ENCODE data around the gene SPEF2.

Gene SPEF2

DNA sequence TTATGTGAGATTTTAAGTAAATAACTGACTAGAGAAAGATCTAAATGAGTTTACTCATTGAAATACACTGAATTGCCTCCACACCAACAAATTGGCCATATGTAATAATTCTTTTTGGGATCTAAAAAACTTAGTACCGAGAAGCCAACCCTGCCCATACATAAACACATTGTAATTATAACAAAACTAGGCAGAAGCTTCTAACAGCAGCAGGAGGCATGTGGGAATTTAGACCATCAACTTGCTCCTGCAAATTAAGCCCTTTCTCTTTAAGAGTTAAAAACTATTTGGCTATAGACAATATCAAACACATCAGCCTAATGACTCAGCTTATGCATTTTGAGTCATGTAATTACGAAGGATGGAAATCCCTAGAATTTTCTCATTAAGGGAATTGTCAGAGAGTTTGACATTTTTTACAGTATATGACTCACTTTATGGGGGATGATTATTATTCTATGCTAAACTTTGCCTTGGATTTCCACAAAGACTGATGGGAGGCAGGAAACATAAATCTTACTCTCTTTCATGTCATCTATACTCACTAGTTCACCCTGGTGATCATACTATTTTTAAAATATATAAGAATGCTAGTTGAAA is 240.0 kb downstream of the SPEF2 start:
- DNase-seq, result no peak

DNA sequence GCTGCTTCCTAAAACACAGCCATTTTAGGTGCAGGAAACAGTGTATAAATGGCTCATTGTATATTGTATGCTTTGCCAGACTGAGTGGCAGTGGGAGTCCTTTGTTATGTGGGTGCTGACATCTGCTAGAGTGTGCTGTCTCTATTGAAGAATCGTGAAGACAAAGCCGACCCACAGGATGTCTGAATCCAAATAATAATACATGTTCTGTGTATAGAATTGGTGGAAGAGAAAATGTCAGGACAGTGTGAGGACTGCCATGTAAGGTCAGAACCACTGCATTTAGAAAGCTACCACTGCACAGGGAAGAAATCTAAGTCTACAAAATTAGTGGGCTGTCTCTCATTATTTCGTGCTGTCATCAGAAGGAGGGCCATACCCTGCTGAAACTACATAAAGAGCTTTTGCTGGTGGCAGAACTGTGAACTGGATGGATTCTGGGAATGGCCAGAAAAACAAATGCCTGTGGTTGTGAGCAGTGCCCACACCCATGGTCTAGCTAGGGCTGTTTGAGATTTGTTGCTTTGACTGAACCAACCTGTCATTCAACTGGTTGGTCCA is 241.5 kb downstream of the SPEF2 start:
- DNase-seq, result peak; percentile 25

DNA sequence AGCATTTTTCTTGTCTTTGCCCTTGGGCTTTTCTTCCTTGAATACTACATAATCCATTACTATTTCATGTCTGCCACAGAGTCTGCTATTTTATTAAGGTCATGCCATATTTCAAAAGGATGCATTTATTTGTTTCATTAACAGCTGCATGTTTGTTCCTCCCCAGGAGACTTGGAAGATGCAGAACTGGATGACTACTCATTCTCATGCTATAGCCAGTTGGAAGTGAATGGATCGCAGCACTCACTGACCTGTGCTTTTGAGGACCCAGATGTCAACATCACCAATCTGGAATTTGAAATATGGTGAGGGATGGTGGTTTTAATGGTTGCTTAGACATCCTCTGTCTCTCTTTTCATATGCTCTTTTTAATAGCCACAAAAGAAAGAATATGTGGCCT is 243.0 kb downstream of the SPEF2 start:
- no peak for DNase-seq

DNA sequence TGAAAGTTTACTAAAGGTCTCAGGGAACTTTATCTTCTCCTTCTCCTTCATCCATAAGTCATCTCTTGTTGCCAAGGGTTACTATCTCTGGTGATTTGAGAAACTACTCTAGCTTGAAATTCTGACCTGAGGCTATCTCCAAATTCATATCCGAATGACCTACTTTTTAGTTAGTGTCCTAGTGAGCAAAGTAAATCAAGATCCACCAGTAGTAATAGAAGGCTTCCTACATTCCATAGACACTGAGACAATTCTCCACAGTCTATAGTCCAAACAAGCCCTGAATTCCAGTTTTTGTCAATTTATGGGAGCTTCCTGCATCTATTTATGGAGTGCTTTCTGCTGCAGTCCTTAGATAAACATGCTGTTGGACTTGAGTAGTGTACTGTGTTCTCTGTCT is 244.1 kb downstream of the SPEF2 start:
- DNase-seq, result no peak

DNA sequence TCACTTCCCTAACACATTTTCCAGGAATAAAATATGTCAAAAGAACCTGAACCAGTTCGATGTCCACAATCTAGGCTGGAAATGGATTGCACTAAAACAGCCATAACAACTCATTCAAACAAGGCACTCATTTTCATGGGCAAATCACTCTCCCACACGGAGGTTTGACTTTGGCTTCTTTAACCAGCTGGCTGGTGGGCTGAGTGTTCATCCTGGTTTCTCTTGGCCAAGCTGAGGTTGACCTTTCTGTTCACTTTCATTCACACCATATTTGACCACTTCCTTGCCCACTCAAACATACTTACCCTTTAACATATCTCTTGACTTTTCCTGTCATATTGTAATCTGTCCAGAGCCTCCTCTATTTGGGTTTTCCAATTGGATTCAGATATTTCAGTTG is 244.5 kb downstream of the SPEF2 start:
- DNase-seq, result no peak

DNA sequence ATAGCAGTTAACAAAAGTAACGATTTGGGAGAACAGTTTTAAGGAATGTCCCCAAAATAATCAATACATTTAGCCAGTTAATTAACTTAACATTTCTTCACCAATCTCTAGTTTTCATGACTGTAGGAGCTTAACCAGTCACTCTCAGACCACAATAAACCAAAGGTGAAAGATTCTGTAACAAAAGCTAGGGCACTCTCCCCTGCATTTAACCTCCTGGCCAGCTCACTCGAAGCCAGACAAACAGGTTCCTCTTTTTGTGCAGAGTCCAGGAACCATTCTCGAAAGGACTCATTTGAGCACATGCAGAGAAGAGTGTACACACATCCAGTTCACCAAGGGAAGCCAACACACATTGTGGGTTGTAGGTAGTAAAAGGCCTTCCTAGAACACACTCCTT is 245.5 kb downstream of the SPEF2 start:
- DNase-seq, result no peak

Data from NCI-H2171 treated with DMSO at 0.1 percent for 48 hours (cell line).